RWPE2 (cell line): ENCODE data around the gene DENND5A.

Source experiments
- ATAC-seq: fragments of 200-7000 bp; cut with Tn5 transposase; 3 replicates; pipeline ENCODE4 v1.9.1; 2021; ENCODE audit warnings: low read depth
- DNase-seq: peaks from one replicate; pipeline ENCODE4 v3.0.0-alpha.2; 2020; ENCODE audit warnings: low spot score
- H3K27ac ChIP-seq: fragments of 450-650 bp; 2 replicates; pipeline ENCODE4 v1.5.1; 2017; ENCODE audit warnings: mild to moderate bottlenecking; ENCODE audit not compliant: poor library complexity, severe bottlenecking
- H3K27me3 ChIP-seq: fragments of 250-450 bp; sonication (Bioruptor Pico); 2 replicates; pipeline ENCODE4 v1.5.1; 2021; ENCODE audit warnings: mild to moderate bottlenecking, moderate library complexity; ENCODE audit not compliant: insufficient read depth, poor library complexity, severe bottlenecking
- H3K36me3 ChIP-seq: fragments of 250-450 bp; sonication (Bioruptor Pico); 2 replicates; pipeline ENCODE4 v1.5.1; 2020; ENCODE audit warnings: low read depth, mild to moderate bottlenecking, moderate library complexity
- H3K4me1 ChIP-seq: fragments of 250-450 bp; sonication (Bioruptor Pico); 2 replicates; pipeline ENCODE4 v1.5.1; 2021; ENCODE audit warnings: mild to moderate bottlenecking, moderate library complexity; ENCODE audit not compliant: insufficient read depth, poor library complexity, severe bottlenecking
- H3K4me3 ChIP-seq: fragments of 250-450 bp; sonication (Bioruptor Pico); 2 replicates; pipeline ENCODE4 v1.5.1; 2021; ENCODE audit warnings: mild to moderate bottlenecking, moderate library complexity; ENCODE audit not compliant: severe bottlenecking
- H3K9me3 ChIP-seq: fragments of 250-450 bp; sonication (Bioruptor Pico); 2 replicates; pipeline ENCODE4 v1.5.1; 2021; ENCODE audit warnings: mild to moderate bottlenecking, moderate library complexity; ENCODE audit not compliant: severe bottlenecking
- TF ChIP-seq, protein P1 (sequence below): fragments of 450-650 bp; IDR thresholded peaks from one replicate; pipeline ENCODE4 v1.5.1; 2017; ENCODE audit warnings: mild to moderate bottlenecking, moderate library complexity; ENCODE audit not compliant: poor library complexity, severe bottlenecking

The DENND5A gene

DNA sequence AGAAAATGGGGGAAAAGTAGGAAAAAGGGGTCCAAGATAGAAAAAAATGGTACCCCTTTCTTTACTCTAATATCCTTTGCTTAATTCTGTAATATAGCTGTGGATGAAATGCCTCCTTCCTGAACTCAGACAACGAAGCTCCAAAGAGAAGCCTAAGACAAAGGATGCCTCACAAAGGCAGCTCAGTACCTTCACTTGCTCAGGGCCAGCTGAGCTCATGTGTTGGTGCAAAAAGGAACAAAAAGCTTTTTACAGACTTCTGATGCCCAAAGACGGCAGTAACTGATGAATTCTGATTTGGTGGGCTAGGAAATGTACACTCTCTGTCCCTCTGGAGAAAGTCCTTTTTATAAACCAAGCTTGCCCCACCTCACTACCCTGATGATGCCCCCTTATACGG, 77.5 kb downstream of the DENND5A start:
- TF ChIP-seq, protein P1, sequence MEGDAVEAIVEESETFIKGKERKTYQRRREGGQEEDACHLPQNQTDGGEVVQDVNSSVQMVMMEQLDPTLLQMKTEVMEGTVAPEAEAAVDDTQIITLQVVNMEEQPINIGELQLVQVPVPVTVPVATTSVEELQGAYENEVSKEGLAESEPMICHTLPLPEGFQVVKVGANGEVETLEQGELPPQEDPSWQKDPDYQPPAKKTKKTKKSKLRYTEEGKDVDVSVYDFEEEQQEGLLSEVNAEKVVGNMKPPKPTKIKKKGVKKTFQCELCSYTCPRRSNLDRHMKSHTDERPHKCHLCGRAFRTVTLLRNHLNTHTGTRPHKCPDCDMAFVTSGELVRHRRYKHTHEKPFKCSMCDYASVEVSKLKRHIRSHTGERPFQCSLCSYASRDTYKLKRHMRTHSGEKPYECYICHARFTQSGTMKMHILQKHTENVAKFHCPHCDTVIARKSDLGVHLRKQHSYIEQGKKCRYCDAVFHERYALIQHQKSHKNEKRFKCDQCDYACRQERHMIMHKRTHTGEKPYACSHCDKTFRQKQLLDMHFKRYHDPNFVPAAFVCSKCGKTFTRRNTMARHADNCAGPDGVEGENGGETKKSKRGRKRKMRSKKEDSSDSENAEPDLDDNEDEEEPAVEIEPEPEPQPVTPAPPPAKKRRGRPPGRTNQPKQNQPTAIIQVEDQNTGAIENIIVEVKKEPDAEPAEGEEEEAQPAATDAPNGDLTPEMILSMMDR, result no peak
- Histone ChIP-seq H3K4me3 (no peak overlapping the region), H3K36me3 (peaks cover 7% of the 10 kb centered on the region; the same call in 1 of the 2 replicates), H3K27ac (no peak overlapping the region), H3K9me3 (no peaks in the 10 kb centered on the region), H3K27me3 (no peaks in the 10 kb centered on the region), H3K4me1 (no peaks in the 10 kb centered on the region)
- ATAC-seq (no peak), DNase-seq (no peak)

DNA sequence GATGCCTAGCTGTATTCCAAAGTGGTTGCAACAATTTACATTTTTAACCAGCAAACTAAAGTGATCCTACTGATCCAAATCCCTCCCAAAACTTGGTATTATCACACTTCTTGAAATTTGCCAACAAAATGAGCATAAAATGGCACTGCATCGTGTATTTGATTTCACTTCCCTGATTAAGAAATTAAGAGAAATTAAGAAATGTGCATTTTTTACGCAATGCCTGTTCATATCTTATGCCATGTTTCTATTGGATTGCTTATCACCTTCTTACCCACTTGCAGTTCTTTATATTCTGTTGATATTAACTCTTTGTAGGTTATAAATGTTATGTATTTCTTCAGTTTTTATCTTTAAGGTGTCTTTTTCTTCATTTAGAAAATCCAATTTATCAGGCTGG, 80.6 kb downstream of the DENND5A start:
- no peaks in the 10 kb centered on the region for H3K4me1 ChIP-seq
- H3K4me3 ChIP-seq, result no peak overlapping the region
- ATAC-seq, result no peak
- no peaks in the 10 kb centered on the region for H3K9me3 ChIP-seq
- peaks cover 3% of the 10 kb centered on the region for H3K36me3 ChIP-seq
- no peaks in the 10 kb centered on the region for H3K27me3 ChIP-seq
- no peak overlapping the region for H3K27ac ChIP-seq
- no peak for DNase-seq
- TF ChIP-seq, protein P1, result no peak

DNA sequence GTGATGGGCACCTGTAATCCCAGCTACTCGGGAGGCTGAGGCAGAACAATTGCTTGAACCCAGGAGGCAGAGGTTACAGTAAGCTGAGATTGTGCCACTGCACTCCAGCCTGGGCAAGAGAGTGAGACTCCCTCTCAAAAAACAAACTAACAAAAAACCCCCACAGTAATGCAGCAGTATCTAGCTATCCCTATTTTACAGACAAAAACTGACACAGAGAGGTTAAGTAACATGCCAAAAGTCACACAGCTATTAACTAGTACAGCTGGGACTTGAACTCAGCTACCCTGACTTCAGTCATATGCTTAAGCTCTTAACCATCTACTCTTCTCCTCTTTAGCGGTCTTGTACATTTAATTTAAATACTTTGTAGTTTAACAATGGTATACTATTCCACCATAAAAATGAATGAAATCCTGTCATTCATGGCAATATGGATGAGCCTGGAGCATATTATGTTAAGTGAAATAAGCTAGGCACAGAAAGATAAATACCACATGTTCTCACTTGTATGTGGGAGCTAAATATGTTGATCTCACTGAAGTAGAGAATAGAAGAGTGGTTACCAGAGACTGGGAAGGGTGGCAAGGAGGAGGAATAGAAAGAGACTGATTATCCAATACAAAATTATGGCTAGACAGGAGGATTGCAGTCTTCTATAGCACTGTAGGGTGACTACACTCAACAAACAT, 82.8 kb downstream of the DENND5A start:
- Histone ChIP-seq H3K4me1 (no peaks in the 10 kb centered on the region), H3K4me3 (no peak overlapping the region), H3K27ac (no peak overlapping the region), H3K27me3 (no peaks in the 10 kb centered on the region), H3K9me3 (no peaks in the 10 kb centered on the region), H3K36me3 (peaks cover 16% of the 10 kb centered on the region)
- ATAC-seq (no peak), DNase-seq (no peak)
- TF ChIP-seq, protein P1, result no peak

DNA sequence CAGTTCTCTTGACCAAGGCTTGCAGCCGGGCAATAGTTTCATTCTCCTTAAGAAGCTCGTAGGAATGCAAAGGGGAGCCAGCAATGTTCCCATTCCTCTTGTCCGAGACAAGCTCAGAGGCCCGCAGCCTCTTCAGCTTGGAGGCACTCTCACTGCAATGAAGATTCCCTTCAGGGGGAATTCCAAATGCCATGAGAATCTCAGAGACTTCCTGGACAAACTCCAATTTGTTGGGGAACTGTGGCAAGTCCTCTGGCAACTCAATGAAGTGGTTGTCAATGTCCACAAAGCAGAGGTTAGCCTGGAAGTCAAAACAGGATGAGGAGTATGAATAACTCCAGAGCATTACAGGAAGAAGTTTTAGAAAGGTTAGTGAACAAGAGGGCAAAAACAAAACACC, 84.4 kb downstream of the DENND5A start:
- ATAC-seq, result no peak
- no peaks in the 10 kb centered on the region for H3K9me3 ChIP-seq
- no peak overlapping the region for H3K4me3 ChIP-seq
- no peaks in the 10 kb centered on the region for H3K27me3 ChIP-seq
- DNase-seq, result no peak
- TF ChIP-seq, protein P1, result no peak
- H3K27ac ChIP-seq, result no peak overlapping the region
- H3K36me3 ChIP-seq, result peaks cover 26% of the 10 kb centered on the region
- H3K4me1 ChIP-seq, result no peaks in the 10 kb centered on the region

DNA sequence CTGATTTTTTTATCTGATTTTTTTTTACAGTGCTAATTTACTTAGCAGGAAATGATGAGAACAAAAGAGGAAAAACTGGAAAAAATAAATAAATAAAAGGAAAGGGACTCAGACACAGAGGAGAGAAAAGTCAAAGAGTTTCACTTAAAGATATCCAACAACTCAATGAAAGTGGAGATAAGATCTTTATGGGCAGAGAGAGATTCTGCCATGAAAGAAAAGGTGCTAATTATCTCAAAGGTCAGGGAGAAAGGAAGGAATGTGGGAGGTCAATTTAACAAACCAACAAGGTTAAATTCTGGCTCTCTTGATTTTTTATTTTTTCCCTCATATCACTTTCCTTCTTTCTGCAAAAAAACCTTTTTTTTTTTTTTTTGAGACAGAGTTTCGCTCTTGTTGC, 86.0 kb downstream of the DENND5A start:
- Histone ChIP-seq H3K4me1 (no peaks in the 10 kb centered on the region), H3K27me3 (no peaks in the 10 kb centered on the region), H3K4me3 (no peak overlapping the region), H3K27ac (no peak overlapping the region), H3K9me3 (no peaks in the 10 kb centered on the region), H3K36me3 (peaks cover 30% of the 10 kb centered on the region)
- no peak for DNase-seq
- no peak for ATAC-seq
- TF ChIP-seq, protein P1, result no peak
